Esophagus muscularis mucosa (tissue), 4 donors: ENCODE results near the gene CHST7. TPM values are rescaled to one million over a fixed set of nuclear protein-coding genes. Genes with fewer than 3 reads are reported as not detected.

ENCODE experiments used
- DNase-seq: peaks from one replicate; pipeline ENCODE4 v3.0.0-alpha.2; 2017; ENCODE audit errors: extremely low spot score
- H3K27ac ChIP-seq, 4 donors: fragments of 200-600 bp; sonication (generic); replicated peaks in 1 of 4; 1 replicate in 3 of 4; 2 replicates in 1 of 4; pipeline ENCODE4 v1.5.1; 2016 to 2019; ENCODE audit warnings: mild to moderate bottlenecking in 1 of 4
- H3K27me3 ChIP-seq, 4 donors: fragments of 200-600 bp; sonication (generic); one replicate each; pipeline versions ENCODE4 v1.5.1 to v1.6.0; 2016 to 2019
- H3K36me3 ChIP-seq, 4 donors: fragments of 200-600 bp; sonication (generic); one replicate each; pipeline ENCODE4 v1.5.1; 2016 to 2019
- H3K4me1 ChIP-seq, 4 donors: fragments of 200-600 bp; sonication (generic); one replicate each; pipeline ENCODE4 v1.5.1; 2016 to 2019
- H3K4me3 ChIP-seq, 4 donors: fragments of 200-600 bp; sonication (generic); 1 replicate in 2 of 4; 2 replicates in 2 of 4; pipeline ENCODE4 v1.5.1; 2016 to 2019; ENCODE audit warnings: mild to moderate bottlenecking in 4 of 4, moderate library complexity in 1 of 4
- H3K9me3 ChIP-seq, 4 donors: fragments of 200-600 bp; sonication (generic); 1 replicate in 3 of 4; 2 replicates in 1 of 4; pipeline ENCODE4 v1.5.1; 2016 to 2019
- CTCF ChIP-seq, 3 experiments: fragments of 200-600 bp in 2 of 3; fragments of 450-650 bp in 1 of 3; sonication (generic) in 2 of 3; IDR thresholded peaks; one replicate each; pipeline ENCODE4 v1.5.1; 2017 to 2019; ENCODE audit warnings: antibody characterized with exemption in 3 of 3, mild to moderate bottlenecking in 2 of 3, moderate library complexity in 1 of 3
- EP300 ChIP-seq: sonication (generic); formaldehyde crosslinking; IDR thresholded peaks from one replicate; pipeline ENCODE4 v1.6.1; 2017; ENCODE audit warnings: antibody characterized with exemption
- POLR2A ChIP-seq: fragments of 450-650 bp; IDR thresholded peaks from one replicate; pipeline ENCODE4 v1.6.1; 2017; ENCODE audit warnings: antibody characterized with exemption, moderate library complexity, mild to moderate bottlenecking, low read depth
- POLR2AphosphoS5 ChIP-seq, 2 donors: sonication (generic); formaldehyde crosslinking; IDR thresholded peaks; one replicate each; pipeline ENCODE4 v1.6.1; 2017; ENCODE audit warnings: antibody characterized with exemption in 2 of 2
- WGBS: methylation state at CpG from one replicate; pipeline ENCODE4 v1.1.5; 2018; 5-methylcytosine and 5-hydroxymethylcytosine counted together
- intact Hi-C: fragments of 100-400 bp; cut with DNase I; formaldehyde crosslinking; loops from one replicate; pipeline ENCODE4 v1.15.1; 2023
- total RNA-seq, 4 donors: library from RNA; depleted of rRNA; stranded (reverse); fragments of >200 nt; gene quantifications; one replicate each; pipeline versions ENCODE4 v1.1.0 to v1.2.1, GENCODE V29; 2016

CHST7 gene
- total RNA-seq, 4 donors from 2014 or later, result 12.5 to 20.6 (median 17.2) TPM

DNA sequence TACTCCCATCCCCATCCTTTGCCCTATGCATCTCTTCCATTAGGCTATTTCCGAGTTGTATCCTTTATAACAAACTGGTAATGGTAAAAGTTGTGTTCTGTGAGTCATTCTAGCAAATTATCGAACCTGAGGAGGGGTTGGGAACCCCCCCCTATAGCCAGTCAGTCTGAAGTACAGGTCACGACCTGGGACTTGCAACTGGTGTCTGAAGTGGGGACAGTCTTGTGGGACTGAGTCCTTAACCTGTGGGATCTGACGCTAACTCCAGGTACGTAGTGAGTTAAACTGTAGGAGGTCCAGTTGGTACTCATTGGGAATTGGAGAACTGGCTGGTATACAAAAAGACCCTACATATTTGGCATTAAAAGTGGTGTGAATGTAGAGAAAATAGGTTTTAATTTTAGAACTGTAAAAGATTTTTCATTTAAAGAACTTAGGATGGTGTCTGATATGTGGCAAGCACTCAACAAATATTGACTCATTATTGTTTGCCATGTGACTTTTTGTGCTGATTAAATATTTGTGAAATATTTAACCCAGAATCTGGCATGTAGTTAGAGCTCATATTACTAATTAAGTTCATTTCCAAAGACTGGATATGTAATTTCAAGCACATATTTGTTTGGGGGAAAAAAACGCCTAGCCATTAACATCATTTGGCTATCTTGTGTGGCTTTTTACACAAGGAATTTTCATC lies 50.7 kb downstream of the CHST7 start:
- WGBS, result 83% methylated on average over 6 of the region's 6 CpGs
- intact Hi-C loops, result no loop called here
- Histone ChIP-seq H3K4me3 (no peak overlapping the region), H3K9me3 (peaks cover 0 to 2% (median 0%) of the 10 kb centered on the region in 4 donors), H3K27ac (no peak overlapping the region), H3K36me3 (no peaks in the 10 kb centered on the region), H3K4me1 (peaks cover 0 to 14% (median 9%) of the 10 kb centered on the region in 4 donors), H3K27me3 (no peaks in the 10 kb centered on the region)
- TF ChIP-seq POLR2A (no peak), CTCF (IDR thresholded peaks at IDR 0.05) (no peak), EP300 (no peak), POLR2AphosphoS5 (IDR thresholded peaks at IDR 0.05) (no peak)
- no peak for DNase-seq

- peak overlapping the region in 2 of 4 donors; percentile 46 to 53 for H3K27ac ChIP-seq
These were observed 53.0 kb downstream of the CHST7 start for GRCh38 chrX:46626566-46626965.

DNA sequence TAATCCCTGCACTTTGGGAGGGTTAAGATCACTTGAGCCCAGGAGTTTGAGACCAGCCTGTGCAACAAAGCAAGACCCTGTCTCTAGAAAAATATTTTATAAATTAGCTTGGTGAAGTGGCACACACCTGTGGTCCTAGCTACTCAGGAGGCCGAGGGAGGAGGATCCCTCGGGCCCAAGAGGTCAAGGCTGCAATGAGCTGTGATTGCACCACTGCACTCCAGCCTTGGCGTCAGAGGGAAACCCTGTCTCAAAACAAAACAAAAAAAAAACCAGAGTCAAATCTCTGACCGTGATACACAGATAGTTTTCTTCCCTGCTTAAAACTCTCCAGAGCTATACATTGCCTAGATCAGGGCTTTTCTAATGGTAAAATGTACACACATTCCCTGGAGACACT lies 53.5 kb downstream of the CHST7 start:
- 58% methylated on average over 4 of the region's 4 CpGs for WGBS
- peak overlapping the region in 3 of 4 donors; percentile 31 to 53 (median 46) for H3K27ac ChIP-seq
- intact Hi-C loops, result no loop called here
- TF ChIP-seq CTCF (IDR thresholded peaks at IDR 0.05) (no peak), POLR2A (no peak), EP300 (no peak), POLR2AphosphoS5 (IDR thresholded peaks at IDR 0.05) (no peak)
- H3K27me3 ChIP-seq, result no peaks in the 10 kb centered on the region
- H3K4me1 ChIP-seq, result peaks cover 0 to 20% (median 10%) of the 10 kb centered on the region in 4 donors
- DNase-seq, result no peak
- no peaks in the 10 kb centered on the region for H3K36me3 ChIP-seq
- no peak overlapping the region for H3K4me3 ChIP-seq
- no peaks in the 10 kb centered on the region for H3K9me3 ChIP-seq

More at GRCh38 chrX:46626566-46626965, 53.0 kb downstream of the CHST7 start:
- H3K4me3 ChIP-seq, result no peak overlapping the region
- no peaks in the 10 kb centered on the region for H3K27me3 ChIP-seq
- DNase-seq, result no peak
- WGBS, result 72% methylated on average over 7 of the region's 7 CpGs
- TF ChIP-seq POLR2A (no peak), EP300 (no peak), CTCF (IDR thresholded peaks at IDR 0.05) (no peak), POLR2AphosphoS5 (IDR thresholded peaks at IDR 0.05) (no peak)
- H3K4me1 ChIP-seq, result peaks cover 0 to 20% (median 10%) of the 10 kb centered on the region in 4 donors
- no peaks in the 10 kb centered on the region for H3K36me3 ChIP-seq
- intact Hi-C loops, result no loop called here
- no peaks in the 10 kb centered on the region for H3K9me3 ChIP-seq

- WGBS, result 54% methylated on average over 10 of the region's 10 CpGs
These were observed 54.3 kb downstream of the CHST7 start for GRCh38 chrX:46627711-46628419.

More at GRCh38 chrX:46627711-46628419, 54.3 kb downstream of the CHST7 start:
- Histone ChIP-seq H3K4me3 (no peak overlapping the region), H3K9me3 (no peaks in the 10 kb centered on the region), H3K27ac (peak overlapping the region in 3 of 4 donors; percentile 31 to 53 (median 46)), H3K36me3 (no peaks in the 10 kb centered on the region), H3K27me3 (no peaks in the 10 kb centered on the region), H3K4me1 (peaks cover 0 to 24% (median 15%) of the 10 kb centered on the region in 4 donors)
- no peak for DNase-seq
- intact Hi-C loops, result no loop called here
- no peak for TF ChIP-seq POLR2A
- no peak for TF ChIP-seq EP300
- no peak for TF ChIP-seq CTCF (IDR thresholded peaks at IDR 0.05)
- TF ChIP-seq POLR2AphosphoS5 (IDR thresholded peaks at IDR 0.05), result no peak
